MM.1S (cell line): Measurements from ENCODE around the gene NCK1.

ENCODE experiments used
- CTCF ChIP-seq: fragments of 300-600 bp; sonication (generic); IDR thresholded peaks from 2 replicates; pipeline ENCODE4 v1.5.1; 2016; ENCODE audit warnings: antibody characterized with exemption, low read length, mixed read lengths
- EZH2 ChIP-seq: fragments of 300-600 bp; sonication (generic); optimal IDR thresholded peaks from 2 replicates; pipeline ENCODE3; 2017; ENCODE audit warnings: low read depth, mild to moderate bottlenecking, antibody characterized with exemption, low read length, mixed read lengths
- EZH2phosphoT487 ChIP-seq: fragments of 300-600 bp; sonication (generic); IDR thresholded peaks from 2 replicates; pipeline ENCODE4 v1.6.1; 2018; ENCODE audit warnings: antibody characterized with exemption, low read length

GRCh38 chr3:136905549-136905948 is 43.5 kb downstream of the NCK1 start:
- no peak for TF ChIP-seq CTCF
- TF ChIP-seq EZH2phosphoT487 = no peak
- no peak for TF ChIP-seq EZH2
